Measurements from ENCODE around the gene SLBP.
A peak's percentile ranks its signal among the peaks of the same experiment; 100 is the strongest.

SLBP gene

GRCh38 chr4:1753697-1754311, 41.7 kb upstream of the SLBP start:
- TF ChIP-seq EGR1 (IDR thresholded peaks at IDR 0.05) (no peak), CEBPB (IDR thresholded peaks at IDR 0.05) (no peak), REST (IDR thresholded peaks at IDR 0.05; ENCODE audit: low read depth) (no peak), YY1 (IDR thresholded peaks at IDR 0.05; ENCODE audit: low read depth) (no peak)

DNA sequence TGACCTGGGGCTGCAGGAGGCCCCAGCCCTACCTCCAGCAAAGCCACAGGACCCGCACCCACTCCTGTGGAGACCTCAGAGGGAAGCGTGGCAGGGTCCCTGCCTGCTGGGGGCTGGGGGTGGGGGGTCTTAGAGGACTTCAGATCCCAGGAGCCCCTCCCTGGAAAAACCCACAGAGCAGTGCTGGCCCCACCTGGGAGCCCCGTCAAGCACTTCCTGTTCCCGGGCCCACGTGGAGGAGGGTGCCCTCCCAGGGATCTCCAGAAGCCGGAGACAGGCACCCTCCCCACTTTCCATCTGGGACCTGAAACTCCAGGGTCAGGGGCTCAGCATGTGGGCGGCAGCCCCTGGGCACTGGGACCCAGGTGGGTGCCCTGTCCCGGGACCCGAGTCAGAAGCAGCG, 41.2 kb upstream of the SLBP start:
- TF ChIP-seq RAD21 (IDR thresholded peaks at IDR 0.05; ENCODE audit: low read depth) = no peak
- no peak for TF ChIP-seq CEBPB (IDR thresholded peaks at IDR 0.05)
- no peak for TF ChIP-seq YY1 (IDR thresholded peaks at IDR 0.05; ENCODE audit: low read depth)
- TF ChIP-seq REST (IDR thresholded peaks at IDR 0.05; ENCODE audit: low read depth) = no peak
- TF ChIP-seq TCF12 (IDR thresholded peaks at IDR 0.05; ENCODE audit: low read depth) = no peak
- no peak for TF ChIP-seq FOXM1 (IDR thresholded peaks at IDR 0.05; ENCODE audit: borderline replicate concordance, low read depth)
- TF ChIP-seq EGR1 (IDR thresholded peaks at IDR 0.05) = no peak
- TF ChIP-seq ZBTB7A (IDR thresholded peaks at IDR 0.05; ENCODE audit: low read depth) = no peak
- TF ChIP-seq CREB1 (IDR thresholded peaks at IDR 0.05; ENCODE audit: low read depth) = no peak
- TF ChIP-seq, protein P1, sequence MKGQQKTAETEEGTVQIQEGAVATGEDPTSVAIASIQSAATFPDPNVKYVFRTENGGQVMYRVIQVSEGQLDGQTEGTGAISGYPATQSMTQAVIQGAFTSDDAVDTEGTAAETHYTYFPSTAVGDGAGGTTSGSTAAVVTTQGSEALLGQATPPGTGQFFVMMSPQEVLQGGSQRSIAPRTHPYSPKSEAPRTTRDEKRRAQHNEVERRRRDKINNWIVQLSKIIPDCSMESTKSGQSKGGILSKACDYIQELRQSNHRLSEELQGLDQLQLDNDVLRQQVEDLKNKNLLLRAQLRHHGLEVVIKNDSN (IDR thresholded peaks at IDR 0.05) = no peak
- no peak for TF ChIP-seq TEAD4 (IDR thresholded peaks at IDR 0.05)
- TF ChIP-seq TAF1 (IDR thresholded peaks at IDR 0.05; ENCODE audit: low read depth) = no peak
- no peak for TF ChIP-seq NFIC (IDR thresholded peaks at IDR 0.05)
- no peak for TF ChIP-seq EP300 (IDR thresholded peaks at IDR 0.05; ENCODE audit: borderline replicate concordance)
- no peak for TF ChIP-seq MAX (IDR thresholded peaks at IDR 0.05)

- TF ChIP-seq CEBPB (IDR thresholded peaks at IDR 0.05) = no peak
- TF ChIP-seq NFIC (IDR thresholded peaks at IDR 0.05) = no peak
- no peak for TF ChIP-seq EP300 (IDR thresholded peaks at IDR 0.05; ENCODE audit: borderline replicate concordance)
- TF ChIP-seq TAF1 (IDR thresholded peaks at IDR 0.05; ENCODE audit: low read depth) = no peak
- no peak for TF ChIP-seq RAD21 (IDR thresholded peaks at IDR 0.05; ENCODE audit: low read depth)
- no peak for TF ChIP-seq TCF12 (IDR thresholded peaks at IDR 0.05; ENCODE audit: low read depth)
- TF ChIP-seq, protein P1 (IDR thresholded peaks at IDR 0.05) = no peak
- TF ChIP-seq EGR1 (IDR thresholded peaks at IDR 0.05) = no peak
- no peak for TF ChIP-seq REST (IDR thresholded peaks at IDR 0.05; ENCODE audit: low read depth)
- no peak for TF ChIP-seq TEAD4 (IDR thresholded peaks at IDR 0.05)
- no peak for TF ChIP-seq ZBTB7A (IDR thresholded peaks at IDR 0.05; ENCODE audit: low read depth)
- no peak for TF ChIP-seq YY1 (IDR thresholded peaks at IDR 0.05; ENCODE audit: low read depth)
- no peak for TF ChIP-seq CREB1 (IDR thresholded peaks at IDR 0.05; ENCODE audit: low read depth)
These were observed 40.3 kb upstream of the SLBP start for GRCh38 chr4:1752284-1753041.

DNA sequence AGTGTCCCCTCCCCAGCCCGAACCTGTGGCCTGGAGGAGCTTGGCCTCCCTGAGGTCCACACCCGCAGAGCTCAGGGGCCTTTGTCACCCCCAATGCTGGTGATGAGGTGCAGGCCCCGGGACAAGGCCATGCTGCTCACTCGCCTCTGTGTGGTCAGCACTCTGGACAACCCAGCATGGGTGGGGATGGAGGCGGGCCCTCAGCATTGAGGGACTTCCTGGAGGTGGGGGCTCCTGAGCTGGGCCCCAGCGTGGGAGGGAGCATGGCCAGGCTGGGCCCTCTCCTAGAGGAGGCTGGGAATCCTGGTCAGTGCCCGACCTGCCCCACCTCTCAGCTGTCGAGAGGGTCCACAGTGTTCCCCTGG, 39.8 kb upstream of the SLBP start:
- TF ChIP-seq TEAD4 (IDR thresholded peaks at IDR 0.05) (no peak), EGR1 (IDR thresholded peaks at IDR 0.05) (peak; percentile 30; the same call in 1 of the 2 replicates), CEBPB (IDR thresholded peaks at IDR 0.05) (no peak), ZBTB7A (IDR thresholded peaks at IDR 0.05; ENCODE audit: low read depth) (0 out of 2 replicates have a peak, but pooled peaks have one; percentile 44), MAX (IDR thresholded peaks at IDR 0.05) (no peak), REST (IDR thresholded peaks at IDR 0.05; ENCODE audit: low read depth) (peak; percentile 68)
- TF ChIP-seq, protein P1 (IDR thresholded peaks at IDR 0.05) = no peak

Data from Ishikawa (cell line).